ENCODE results near the gene CFB.
"Not testable (repeated sequence)": the region's sequence is repeated elsewhere in the genome, so short reads cannot be mapped to it uniquely, and the experiment has no call there.

The CFB gene

GRCh38 chr6:31971993-31972708 is 26.3 kb downstream of the CFB start, which contains the start of gene DXO:
DXO (minus strand) TSS chr6:31972138; CDS start chr6:31971675, 463 bp downstream.
- DNase-seq: peak; percentile 96 to 98

GRCh38 chr6:31972709-31973350 is 26.9 kb downstream of the CFB start:
- peak; percentile 15 to 28 for DNase-seq

- DNase-seq: not testable (repeated sequence)
Measured at GRCh38 chr6:31976065-31976464, 30.2 kb downstream of the CFB start.

GRCh38 chr6:31977816-31978431 is 32.0 kb downstream of the CFB start:
- DNase-seq: no peak

GRCh38 chr6:31978831-31979230 is 32.9 kb downstream of the CFB start:
- no peak for DNase-seq

- no peak for DNase-seq
Measured at GRCh38 chr6:31979238-31979898, 33.5 kb downstream of the CFB start.

GRCh38 chr6:31980195-31980876 is 34.4 kb downstream of the CFB start:
- DNase-seq: not testable (repeated sequence)

- DNase-seq: not testable (repeated sequence)
Measured at GRCh38 chr6:31980998-31981397, 35.1 kb downstream of the CFB start.

GRCh38 chr6:31981744-31982143 is 35.8 kb downstream of the CFB start, which contains the start of gene C4A:
C4A (plus strand) TSS chr6:31982057; CDS start chr6:31982108, 51 bp downstream.
- not testable (repeated sequence) for DNase-seq

- DNase-seq: not testable (repeated sequence)
Measured at GRCh38 chr6:31989363-31989762, 43.5 kb downstream of the CFB start.

GRCh38 chr6:31994421-31994820 is 48.5 kb downstream of the CFB start:
- DNase-seq: not testable (repeated sequence)

- not testable (repeated sequence) for DNase-seq
Measured at GRCh38 chr6:31996385-31996784, 50.5 kb downstream of the CFB start.

All from activated CD4-positive, alpha-beta T cell treated with anti-CD3 and anti-CD28 coated beads, Interleukin-2, amount 50 U/mL, for 48 hours (primary cell).